CD4-positive, CD25-positive, alpha-beta regulatory T cell (primary cell): ENCODE measurements around the gene THOC6. TPM values are rescaled to one million over a fixed set of nuclear protein-coding genes. Genes with fewer than 3 reads are reported as not detected.

Source experiments
- ATAC-seq, 2 donors: fragments of 150-1000 bp; cut with Tn5 transposase; one replicate each; pipeline ENCODE4 v1.10.0; 2021; ENCODE audit warnings: low read depth in 2 of 2, moderate number of reproducible peaks in 2 of 2, moderate library complexity in 1 of 2
- DNase-seq, 3 donors: peaks; one replicate each; pipeline versions ENCODE4 v3.0.0 to v3.0.0-alpha.2; 2012 to 2022; ENCODE audit warnings: mixed read lengths in 1 of 3
- H3K27ac ChIP-seq: one replicate; pipeline ENCODE4 v1.7.0; 2013; ENCODE audit warnings: mild to moderate bottlenecking, low read length; ENCODE audit not compliant: insufficient read depth, poor library complexity, severe bottlenecking
- H3K27me3 ChIP-seq: one replicate; pipeline ENCODE4 v1.7.0; 2013; ENCODE audit warnings: low read length; ENCODE audit not compliant: control insufficient read depth, insufficient read depth
- H3K36me3 ChIP-seq: one replicate; pipeline ENCODE4 v1.7.0; 2013; ENCODE audit warnings: mild to moderate bottlenecking, low read length, moderate library complexity; ENCODE audit not compliant: control insufficient read depth, insufficient read depth
- H3K4me1 ChIP-seq: 2 replicates; pipeline ENCODE4 v1.7.0; 2013; ENCODE audit warnings: mild to moderate bottlenecking, low read length; ENCODE audit not compliant: insufficient read depth, control insufficient read depth, poor library complexity, severe bottlenecking
- H3K4me3 ChIP-seq: one replicate; pipeline ENCODE4 v1.7.0; 2013; ENCODE audit warnings: low read depth, mild to moderate bottlenecking, low read length, moderate library complexity
- H3K9me3 ChIP-seq, 2 experiments: 1 replicate in 1 of 2; 2 replicates in 1 of 2; pipeline ENCODE4 v1.7.0; 2013; ENCODE audit warnings: low read length in 2 of 2, mild to moderate bottlenecking in 1 of 2, moderate library complexity in 1 of 2; ENCODE audit not compliant: control insufficient read depth in 2 of 2
- H3K27ac Mint-ChIP-seq, 3 donors: one replicate each; pipeline ENCODE4 v1.8.0; 2020 to 2022; ENCODE audit warnings: mild to moderate bottlenecking in 3 of 3, mixed read lengths in 3 of 3, moderate library complexity in 2 of 3
- H3K27me3 Mint-ChIP-seq: one replicate; pipeline ENCODE4 v1.8.0; 2022; ENCODE audit warnings: mild to moderate bottlenecking, mixed read lengths
- H3K36me3 Mint-ChIP-seq: one replicate; pipeline ENCODE4 v1.8.0; 2020; ENCODE audit warnings: mixed read lengths
- H3K4me1 Mint-ChIP-seq, 4 donors: one replicate each; pipeline ENCODE4 v1.8.0; 2020 to 2022; ENCODE audit warnings: mixed read lengths in 4 of 4, mild to moderate bottlenecking in 1 of 4
- H3K4me3 Mint-ChIP-seq, 4 donors: one replicate each; pipeline ENCODE4 v1.8.0; 2020 to 2022; ENCODE audit warnings: mild to moderate bottlenecking in 4 of 4, mixed read lengths in 4 of 4, moderate library complexity in 3 of 4
- H3K9me3 Mint-ChIP-seq, 7 donors: one replicate each; pipeline ENCODE4 v1.8.0; 2020 to 2022; ENCODE audit warnings: mixed read lengths in 7 of 7, mild to moderate bottlenecking in 3 of 7, moderate library complexity in 2 of 7
- polyA plus RNA-seq, 4 donors: library from polyadenylated mRNA; unstranded; fragments of 300-500 nt; fragmentation: Illumina TruSeq; gene quantifications; one replicate each; pipeline ENCODE4 v1.2.3, GENCODE V29; 2021
- total RNA-seq: library from RNA; stranded (reverse); gene quantifications from one replicate; pipeline ENCODE4 v1.2.3, GENCODE V29; 2022

THOC6 gene
- total and polyA plus RNA-seq, 5 donors from 2014 or later = 16.2 to 49.2 (median 39.4) TPM

GRCh38 chr16:2996298-2996697 lies 27.5 kb upstream of the THOC6 start:
- Histone ChIP-seq H3K27ac (no peak overlapping the region), H3K36me3 (no peaks in the 10 kb centered on the region), H3K27me3 (no peaks in the 10 kb centered on the region), H3K4me3 (no peak overlapping the region), H3K9me3 (no peaks in the 10 kb centered on the region), H3K4me1 (no peaks in the 10 kb centered on the region)
- H3K4me3 Mint-ChIP-seq = no peak overlapping the region
- H3K36me3 Mint-ChIP-seq = no peaks in the 10 kb centered on the region
- no peaks in the 10 kb centered on the region for H3K9me3 Mint-ChIP-seq
- no peaks in the 10 kb centered on the region for H3K4me1 Mint-ChIP-seq
- no peak overlapping the region for H3K27ac Mint-ChIP-seq
- H3K27me3 Mint-ChIP-seq = peaks cover 8% of the 10 kb centered on the region
- DNase-seq (no peak), ATAC-seq (no peak)

- Mint-ChIP-seq H3K4me1 (peaks cover 2 to 9% (median 5%) of the 10 kb centered on the region in 4 donors), H3K27me3 (peaks cover 13% of the 10 kb centered on the region), H3K27ac (no peak overlapping the region), H3K36me3 (no peaks in the 10 kb centered on the region), H3K9me3 (no peaks in the 10 kb centered on the region), H3K4me3 (no peak overlapping the region)
- H3K9me3 ChIP-seq = no peaks in the 10 kb centered on the region
- no peak overlapping the region for H3K27ac ChIP-seq
- H3K27me3 ChIP-seq = no peaks in the 10 kb centered on the region
- no peak for DNase-seq
- no peak overlapping the region for H3K4me3 ChIP-seq
- ATAC-seq = no peak
- peaks cover 6% of the 10 kb centered on the region for H3K4me1 ChIP-seq
- no peaks in the 10 kb centered on the region for H3K36me3 ChIP-seq
These were observed 23.9 kb upstream of the THOC6 start for GRCh38 chr16:2999929-3000328.

GRCh38 chr16:3000540-3000939 lies 23.3 kb upstream of the THOC6 start:
- H3K4me1 Mint-ChIP-seq = peaks cover 3 to 9% (median 6%) of the 10 kb centered on the region in 4 donors
- Histone ChIP-seq H3K4me1 (peaks cover 9% of the 10 kb centered on the region), H3K27me3 (no peaks in the 10 kb centered on the region), H3K27ac (no peak overlapping the region), H3K9me3 (no peaks in the 10 kb centered on the region), H3K4me3 (no peak overlapping the region), H3K36me3 (no peaks in the 10 kb centered on the region)
- peak overlapping the region in 1 of 4 donors; percentile 15 for H3K4me3 Mint-ChIP-seq
- no peak overlapping the region for H3K27ac Mint-ChIP-seq
- H3K9me3 Mint-ChIP-seq = no peaks in the 10 kb centered on the region
- H3K36me3 Mint-ChIP-seq = no peaks in the 10 kb centered on the region
- H3K27me3 Mint-ChIP-seq = peaks cover 13% of the 10 kb centered on the region
- ATAC-seq (no peak), DNase-seq (no peak)

DNA sequence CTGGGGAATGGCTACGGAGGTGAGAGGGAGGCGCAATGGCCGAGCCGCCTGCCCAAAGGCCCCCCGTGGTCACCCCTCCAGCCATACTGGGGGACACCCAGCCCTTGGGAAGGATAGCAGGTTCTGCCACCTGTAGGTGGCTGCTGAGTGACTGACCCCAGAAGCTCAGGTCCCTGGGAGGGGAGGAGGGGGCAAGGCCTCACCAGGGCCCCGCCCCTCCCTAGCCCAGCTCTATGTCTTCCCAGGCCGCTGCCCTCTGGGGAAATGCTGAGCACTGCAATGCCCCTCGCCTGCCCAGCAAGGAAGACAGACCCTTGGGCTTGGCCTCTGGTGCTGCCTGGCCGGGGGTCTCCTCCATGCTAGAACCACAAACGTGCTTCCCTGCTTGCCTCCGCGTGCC lies 22.5 kb upstream of the THOC6 start:
- no peak overlapping the region for H3K27ac Mint-ChIP-seq
- H3K27me3 ChIP-seq = no peaks in the 10 kb centered on the region
- H3K9me3 Mint-ChIP-seq = no peaks in the 10 kb centered on the region
- no peak overlapping the region for H3K27ac ChIP-seq
- H3K9me3 ChIP-seq = no peaks in the 10 kb centered on the region
- no peaks in the 10 kb centered on the region for H3K36me3 Mint-ChIP-seq
- DNase-seq = no peak
- H3K4me1 ChIP-seq = peaks cover 9% of the 10 kb centered on the region
- no peak overlapping the region for H3K4me3 ChIP-seq
- peaks cover 3 to 9% (median 7%) of the 10 kb centered on the region in 4 donors for H3K4me1 Mint-ChIP-seq
- no peaks in the 10 kb centered on the region for H3K36me3 ChIP-seq
- H3K27me3 Mint-ChIP-seq = peaks cover 13% of the 10 kb centered on the region
- peak overlapping the region in 1 of 4 donors; percentile 67 for H3K4me3 Mint-ChIP-seq
- no peak for ATAC-seq

DNA sequence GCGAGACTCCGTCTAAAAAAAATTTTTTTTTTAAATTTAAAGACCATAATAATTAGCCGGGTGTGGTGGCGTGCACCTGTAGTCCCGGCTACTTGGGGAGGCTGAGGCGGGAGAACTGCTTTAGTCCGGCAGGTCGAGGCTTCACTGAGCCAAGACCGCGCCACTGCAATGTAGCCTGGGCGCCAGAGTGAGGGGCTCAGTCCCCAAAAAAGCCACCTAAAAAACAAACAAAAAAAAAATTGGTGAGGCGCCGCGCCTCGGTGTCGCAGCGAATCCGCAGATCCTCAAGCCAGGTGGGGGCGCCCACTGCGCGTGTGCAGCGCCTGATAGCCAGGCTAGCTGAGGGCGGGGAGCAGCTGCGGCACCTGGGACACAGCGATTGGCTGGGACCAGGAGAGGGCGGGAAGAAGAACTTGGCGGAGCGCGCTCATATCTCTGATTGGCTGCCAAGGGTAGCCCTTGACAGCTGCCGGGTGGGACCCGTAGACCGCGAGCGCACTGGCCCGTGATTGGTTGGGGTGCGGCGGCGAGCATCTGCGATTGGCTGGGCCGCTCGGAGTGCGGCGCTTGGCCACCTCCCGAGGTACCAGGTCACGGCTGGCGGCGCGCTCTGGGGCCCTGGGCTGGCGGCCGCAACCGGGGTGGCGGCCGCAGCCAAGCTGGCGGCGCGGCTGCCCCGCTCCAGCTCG lies 20.1 kb upstream of the THOC6 start:
- Histone ChIP-seq H3K4me1 (peaks cover 30% of the 10 kb centered on the region), H3K9me3 (no peaks in the 10 kb centered on the region), H3K27me3 (no peaks in the 10 kb centered on the region), H3K36me3 (no peaks in the 10 kb centered on the region), H3K27ac (no peak overlapping the region), H3K4me3 (no peak overlapping the region)
- H3K27me3 Mint-ChIP-seq = peaks cover 27% of the 10 kb centered on the region
- H3K36me3 Mint-ChIP-seq = no peaks in the 10 kb centered on the region
- H3K9me3 Mint-ChIP-seq = no peaks in the 10 kb centered on the region
- peaks cover 8 to 30% (median 17%) of the 10 kb centered on the region in 4 donors for H3K4me1 Mint-ChIP-seq
- peak overlapping the region; percentile 68 to 90 (median 84) for H3K4me3 Mint-ChIP-seq
- peak; percentile 94 to 100 (median 97) for DNase-seq
- peak; percentile 99 for ATAC-seq
- no peak overlapping the region for H3K27ac Mint-ChIP-seq

DNA sequence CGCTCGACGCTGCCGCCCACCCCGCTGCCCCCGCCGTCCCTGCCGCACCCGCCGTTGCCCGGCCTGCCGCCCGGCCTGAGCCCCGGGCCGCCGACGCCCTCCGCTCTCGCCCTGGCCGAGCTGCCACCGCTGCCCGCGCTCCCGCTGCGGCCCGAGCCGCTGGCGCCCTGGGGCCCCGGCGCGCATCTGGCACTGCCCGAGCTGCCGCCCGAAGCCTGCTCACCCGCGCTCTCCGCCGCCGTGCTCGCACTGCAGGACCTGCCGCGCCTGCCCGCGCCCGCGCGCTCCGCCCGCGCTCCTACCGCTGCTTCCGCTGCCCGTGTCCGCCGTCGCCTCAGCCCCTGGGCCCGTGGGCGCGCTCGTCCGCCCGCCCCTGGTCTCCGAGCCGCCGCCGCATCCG lies 19.5 kb upstream of the THOC6 start:
- Mint-ChIP-seq H3K4me3 (no peak overlapping the region), H3K4me1 (peaks cover 9 to 33% (median 17%) of the 10 kb centered on the region in 4 donors), H3K9me3 (no peaks in the 10 kb centered on the region), H3K27me3 (peaks cover 27% of the 10 kb centered on the region), H3K27ac (no peak overlapping the region), H3K36me3 (no peaks in the 10 kb centered on the region)
- Histone ChIP-seq H3K9me3 (no peaks in the 10 kb centered on the region), H3K27me3 (no peaks in the 10 kb centered on the region), H3K27ac (no peak overlapping the region), H3K36me3 (no peaks in the 10 kb centered on the region), H3K4me3 (no peak overlapping the region), H3K4me1 (peaks cover 33% of the 10 kb centered on the region)
- DNase-seq (no peak), ATAC-seq (no peak)

- Mint-ChIP-seq H3K27ac (peak overlapping the region in 1 of 3 donors; percentile 38), H3K4me3 (peak overlapping the region; percentile 19 to 84 (median 77)), H3K27me3 (peaks cover 24% of the 10 kb centered on the region), H3K9me3 (no peaks in the 10 kb centered on the region), H3K36me3 (no peaks in the 10 kb centered on the region), H3K4me1 (peaks cover 9 to 33% (median 17%) of the 10 kb centered on the region in 4 donors)
- Histone ChIP-seq H3K9me3 (no peaks in the 10 kb centered on the region), H3K4me3 (no peak overlapping the region), H3K4me1 (peaks cover 33% of the 10 kb centered on the region), H3K27ac (no peak overlapping the region), H3K36me3 (no peaks in the 10 kb centered on the region), H3K27me3 (no peaks in the 10 kb centered on the region)
- no peak for ATAC-seq
- DNase-seq = no peak
These were observed 19.0 kb upstream of the THOC6 start for GRCh38 chr16:3004781-3005284.
